ENCODE data around the gene NT5DC2.

Gene NT5DC2

GRCh38 chr3:52551118-52551517 lies 17.5 kb upstream of the NT5DC2 start:
- no peak for DNase-seq (ENCODE audit: low spot score)
- no peak for TF ChIP-seq CTCF (IDR thresholded peaks at IDR 0.05; ENCODE audit: extremely low read depth, missing control alignments)

GRCh38 chr3:52547143-52547542 lies 13.5 kb upstream of the NT5DC2 start:
- TF ChIP-seq CTCF (IDR thresholded peaks at IDR 0.05; ENCODE audit: extremely low read depth, missing control alignments), result no peak
- no peak for DNase-seq (ENCODE audit: low spot score)

DNA sequence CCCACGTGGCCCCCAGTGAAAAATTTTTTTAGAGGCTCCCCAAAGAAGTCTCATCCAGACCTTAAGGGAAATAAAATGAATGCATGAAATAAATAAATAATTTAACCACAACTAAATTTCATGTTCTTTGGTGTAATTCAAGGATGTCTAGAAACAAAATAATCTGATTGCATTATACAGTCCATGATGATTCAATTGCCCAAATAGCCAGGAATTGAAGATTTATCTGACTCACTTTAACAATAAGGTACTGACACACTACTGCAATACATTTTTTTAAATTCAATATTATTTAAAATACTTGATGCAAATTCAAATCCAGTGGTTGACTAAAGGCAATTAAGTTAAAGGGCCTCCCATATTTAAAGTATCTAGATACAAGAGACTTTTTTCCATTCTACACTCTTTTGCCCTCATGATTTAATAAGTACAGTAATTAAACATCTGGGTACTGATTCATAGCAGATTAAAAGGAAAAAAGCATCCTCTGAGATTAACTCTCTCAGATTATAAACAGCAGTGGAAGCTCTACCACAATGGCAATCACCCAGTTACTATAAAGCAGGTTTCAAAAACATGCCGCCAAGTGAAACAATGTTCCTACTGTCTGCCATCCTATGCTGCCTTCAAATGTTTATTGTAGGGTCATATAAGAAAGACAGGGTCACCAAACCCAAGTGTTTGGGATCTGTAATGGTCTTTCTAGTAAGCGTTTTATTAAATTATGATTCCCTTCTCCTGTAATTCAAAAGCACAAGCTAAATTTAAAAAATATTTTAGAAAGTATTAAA lies 12.6 kb upstream of the NT5DC2 start:
- no peak for DNase-seq (ENCODE audit: low spot score)
- TF ChIP-seq CTCF (IDR thresholded peaks at IDR 0.05; ENCODE audit: extremely low read depth, missing control alignments), result no peak

DNA sequence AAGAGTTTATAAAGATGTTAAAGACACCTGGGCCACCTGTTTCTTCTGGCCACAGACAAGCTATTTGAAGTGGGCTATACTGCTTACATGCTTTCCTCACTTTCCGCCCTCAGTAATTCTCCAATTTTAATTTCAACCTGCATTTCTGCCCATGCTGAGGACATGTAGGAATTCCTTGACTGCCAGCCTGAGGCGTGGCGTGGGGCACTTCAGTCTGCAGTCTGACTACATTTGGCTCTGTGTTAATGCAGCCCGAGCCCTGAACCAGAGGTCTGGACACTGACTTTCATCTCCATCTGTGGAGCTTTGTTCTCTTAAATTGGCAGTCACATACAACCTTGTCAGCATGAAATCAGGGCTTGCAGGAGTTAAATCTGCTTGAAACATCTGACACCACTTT lies 11.3 kb upstream of the NT5DC2 start:
- TF ChIP-seq CTCF (IDR thresholded peaks at IDR 0.05; ENCODE audit: extremely low read depth, missing control alignments), result no peak
- no peak for DNase-seq (ENCODE audit: low spot score)

GRCh38 chr3:52541050-52541449 lies 7.4 kb upstream of the NT5DC2 start:
- no peak for DNase-seq (ENCODE audit: low spot score)
- TF ChIP-seq CTCF (IDR thresholded peaks at IDR 0.05; ENCODE audit: extremely low read depth, missing control alignments), result no peak

DNA sequence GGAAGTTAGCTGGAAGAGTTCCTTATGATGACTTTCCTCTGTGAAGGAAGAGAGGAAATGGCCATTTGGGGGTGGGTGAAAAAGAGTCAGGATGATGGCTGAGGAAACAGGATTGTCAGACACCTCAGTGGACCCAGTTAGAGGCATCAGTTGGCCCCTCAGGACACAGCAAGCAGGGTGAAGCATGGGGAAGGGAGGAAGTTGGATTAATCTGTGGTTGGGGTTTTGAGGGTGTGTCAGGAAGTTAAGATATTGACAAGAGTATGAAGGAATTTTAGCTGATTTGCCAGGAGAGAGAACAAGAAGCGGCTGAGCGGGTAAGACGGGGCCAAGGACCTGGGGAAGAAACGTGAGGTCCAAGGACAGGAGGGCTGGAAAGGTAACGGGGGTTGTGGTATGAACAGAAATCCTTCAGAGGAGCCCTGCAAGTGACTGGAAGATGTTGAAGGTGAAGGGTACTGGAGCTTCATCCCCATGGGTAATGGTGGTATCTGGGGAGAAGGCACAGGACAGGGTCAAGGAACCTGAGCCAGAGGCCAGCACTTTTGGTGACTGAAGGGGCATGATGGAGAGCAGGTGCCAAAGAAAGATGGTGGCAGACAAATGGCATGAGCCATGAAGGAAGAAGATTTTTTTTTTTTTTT lies 5.5 kb upstream of the NT5DC2 start:
- no peak for DNase-seq (ENCODE audit: low spot score)
- no peak for TF ChIP-seq CTCF (IDR thresholded peaks at IDR 0.05; ENCODE audit: extremely low read depth, missing control alignments)

DNA sequence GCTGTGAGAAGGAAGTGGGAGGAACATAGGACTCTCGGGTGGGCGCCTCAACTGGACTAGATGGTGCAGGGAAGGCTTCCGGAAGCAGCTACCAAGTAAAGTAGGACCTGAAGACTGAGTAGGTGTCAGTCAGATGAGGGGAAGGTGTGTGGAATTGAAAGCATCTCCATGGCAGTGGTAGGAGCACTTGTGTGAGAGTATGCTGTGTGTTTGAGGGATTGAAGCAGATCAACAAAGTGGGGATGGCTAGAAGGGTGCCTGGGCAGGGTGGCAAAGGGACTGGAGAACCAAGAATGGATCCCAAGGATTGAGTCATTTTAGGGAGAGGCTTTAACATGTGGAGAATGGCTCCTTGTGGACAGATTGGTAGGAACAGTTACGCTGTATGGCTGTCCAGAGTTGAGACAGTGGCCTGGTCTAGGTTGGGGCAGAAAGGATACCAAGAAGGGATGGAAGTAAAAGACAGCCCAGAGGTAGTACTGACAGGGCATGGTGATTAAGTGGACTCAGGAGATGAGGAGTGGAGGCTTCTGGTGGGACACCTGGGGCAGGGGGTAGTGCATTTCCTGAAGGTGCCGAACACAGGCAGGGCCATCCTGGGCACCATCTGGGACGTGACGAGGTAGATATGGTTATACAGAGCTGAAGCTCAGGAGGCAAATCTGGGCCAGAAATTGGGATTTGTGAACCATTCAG lies 4.2 kb upstream of the NT5DC2 start:
- DNase-seq (ENCODE audit: low spot score), result peak; percentile 18
- TF ChIP-seq CTCF (IDR thresholded peaks at IDR 0.05; ENCODE audit: extremely low read depth, missing control alignments), result no peak

All from GM20000 (cell line).